NCI-H69 (cell line): ENCODE data around the gene MAGI2.

Experiments
- DNase-seq: peaks from one replicate; lab custom pipeline; 2025; lab: John Stamatoyannopoulos, UW

The MAGI2 gene

GRCh38 chr7:78420001-78420400 lies 1033.5 kb downstream of the MAGI2 start:
- peak; percentile 43 for DNase-seq

DNA sequence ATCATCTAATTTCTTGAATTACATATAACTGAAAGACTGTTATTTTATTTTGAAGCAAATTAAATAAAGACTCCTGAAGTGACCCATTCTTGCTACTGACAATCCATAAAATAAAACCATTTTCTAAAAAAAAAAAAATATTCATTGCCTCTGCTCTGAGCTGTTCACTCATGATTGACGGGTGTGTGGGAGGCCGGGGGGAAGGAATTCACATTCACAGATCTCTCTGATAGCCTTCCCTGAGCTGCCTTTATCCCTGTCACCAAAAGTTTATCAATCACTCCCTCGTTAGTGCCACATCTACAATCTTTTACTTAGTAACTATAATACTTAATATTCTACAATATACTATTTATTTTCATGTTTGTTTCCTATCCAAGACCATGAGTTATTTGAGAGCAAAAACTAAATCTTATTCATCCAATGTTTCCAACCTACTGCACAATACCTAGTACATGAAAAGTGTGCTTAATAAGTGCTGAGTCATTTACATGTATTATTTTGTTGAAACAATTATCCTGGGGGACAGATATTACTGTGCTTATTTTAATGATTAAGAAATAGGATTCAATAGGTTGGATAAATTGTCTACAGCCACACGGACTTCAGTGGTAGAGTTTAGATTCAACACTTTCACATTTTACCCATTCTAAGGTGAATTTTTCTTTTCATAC lies 1036.2 kb downstream of the MAGI2 start:
- no peak for DNase-seq

DNA sequence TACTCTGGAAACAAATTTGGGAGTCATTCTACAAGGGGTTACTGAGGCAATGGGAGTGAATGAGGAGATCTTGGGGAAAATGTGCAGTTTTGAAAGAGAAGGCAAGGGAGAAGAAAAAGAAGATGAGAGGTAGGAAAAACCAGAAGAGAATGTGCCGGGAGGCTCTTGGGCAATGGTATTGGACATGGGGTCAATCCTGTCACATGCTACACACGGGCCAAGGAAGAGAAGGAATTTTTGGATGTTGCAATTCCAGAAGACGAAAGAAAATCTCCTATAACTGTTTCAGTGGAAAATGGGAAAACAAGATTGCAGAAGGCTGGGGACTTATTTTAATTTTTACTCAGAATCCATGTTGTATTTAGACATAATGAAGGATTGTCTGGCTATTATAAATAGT lies 1039.9 kb downstream of the MAGI2 start:
- DNase-seq, result no peak

DNA sequence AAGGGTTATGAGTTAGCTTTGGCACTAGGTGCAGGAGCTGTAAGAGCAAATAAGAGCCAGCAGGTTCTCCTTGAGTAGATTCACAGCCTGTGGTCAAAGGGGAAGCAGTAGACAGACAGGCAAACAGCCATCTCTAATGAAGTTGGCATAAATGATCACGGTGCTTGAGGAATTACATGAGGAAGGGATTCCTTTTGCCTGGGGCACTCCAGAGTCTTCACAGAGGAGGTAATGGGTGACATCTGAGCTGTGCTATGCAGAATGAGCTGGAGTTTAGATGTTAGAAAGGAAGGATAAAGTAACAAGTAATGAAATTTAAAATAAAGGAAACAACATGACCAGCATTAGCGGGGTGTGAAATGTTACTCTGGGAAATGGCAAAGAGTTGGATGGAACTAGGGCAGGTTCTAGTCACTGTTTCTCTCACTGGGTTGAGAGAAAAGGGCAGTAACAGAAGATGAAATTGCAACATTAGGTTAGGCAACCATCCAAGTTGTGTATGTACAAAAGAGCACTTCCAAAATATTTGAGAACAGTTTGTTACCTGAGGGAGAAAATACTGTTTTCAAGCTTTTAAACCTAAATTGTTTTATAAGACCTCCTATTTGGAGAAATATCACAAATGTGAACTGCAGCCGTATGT lies 1041.1 kb downstream of the MAGI2 start:
- DNase-seq, result peak; percentile 81

DNA sequence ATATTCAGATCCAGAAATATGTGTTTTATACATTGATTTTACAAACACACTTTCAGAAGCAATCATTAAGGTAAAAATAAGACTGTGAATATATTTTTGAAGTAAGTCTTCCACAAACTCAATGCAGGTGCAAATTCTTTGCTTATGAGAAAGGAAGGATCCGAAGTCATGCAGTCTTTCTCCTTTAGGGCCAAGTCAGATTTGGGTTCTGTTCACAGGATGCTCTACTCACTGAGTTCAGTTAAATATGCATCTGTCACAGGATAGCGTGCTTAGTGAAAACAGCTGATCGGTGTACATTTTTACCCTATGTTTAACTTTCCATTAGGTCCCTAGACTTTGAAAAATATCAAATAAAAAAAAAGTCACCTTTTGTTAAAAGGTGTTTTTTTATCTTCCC lies 1046.4 kb downstream of the MAGI2 start:
- DNase-seq, result no peak

DNA sequence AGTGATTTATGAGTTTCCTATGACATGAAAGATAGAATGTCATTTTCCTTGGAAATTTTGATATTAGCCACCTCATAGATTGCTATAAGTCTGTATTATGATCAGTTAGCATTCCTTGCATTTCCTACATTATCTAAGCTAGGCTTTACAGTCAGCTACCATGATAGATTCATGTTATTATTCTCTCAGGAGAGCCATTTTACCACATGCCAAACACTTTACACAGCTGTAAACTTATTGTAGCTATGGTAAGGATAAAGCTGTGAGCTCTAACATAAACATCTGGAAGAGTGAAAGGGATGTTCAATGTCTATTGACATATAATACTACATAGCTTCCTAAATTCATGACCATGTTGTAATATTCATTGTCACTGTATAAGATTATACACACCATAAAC lies 1046.9 kb downstream of the MAGI2 start:
- no peak for DNase-seq

GRCh38 chr7:78402096-78402495 lies 1051.4 kb downstream of the MAGI2 start:
- DNase-seq, result no peak

DNA sequence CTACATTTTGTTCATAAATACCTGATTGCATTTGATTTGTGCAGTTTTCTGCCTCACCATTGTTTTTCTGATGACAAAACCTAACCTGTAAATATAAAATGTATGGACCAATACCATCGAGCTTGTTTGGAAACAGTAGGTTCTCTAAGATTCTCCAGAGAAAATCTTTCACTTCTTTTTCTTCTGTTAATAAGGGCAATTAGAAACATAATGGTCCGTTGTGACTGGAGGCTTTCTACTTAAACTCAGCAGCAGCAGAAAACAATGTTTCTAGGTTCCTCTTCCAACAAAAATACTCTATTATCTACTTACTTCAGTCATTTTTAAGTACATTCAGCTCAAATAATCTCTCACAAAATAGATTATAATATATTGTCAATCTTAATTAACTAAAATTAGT lies 1053.4 kb downstream of the MAGI2 start:
- peak; percentile 14 for DNase-seq

DNA sequence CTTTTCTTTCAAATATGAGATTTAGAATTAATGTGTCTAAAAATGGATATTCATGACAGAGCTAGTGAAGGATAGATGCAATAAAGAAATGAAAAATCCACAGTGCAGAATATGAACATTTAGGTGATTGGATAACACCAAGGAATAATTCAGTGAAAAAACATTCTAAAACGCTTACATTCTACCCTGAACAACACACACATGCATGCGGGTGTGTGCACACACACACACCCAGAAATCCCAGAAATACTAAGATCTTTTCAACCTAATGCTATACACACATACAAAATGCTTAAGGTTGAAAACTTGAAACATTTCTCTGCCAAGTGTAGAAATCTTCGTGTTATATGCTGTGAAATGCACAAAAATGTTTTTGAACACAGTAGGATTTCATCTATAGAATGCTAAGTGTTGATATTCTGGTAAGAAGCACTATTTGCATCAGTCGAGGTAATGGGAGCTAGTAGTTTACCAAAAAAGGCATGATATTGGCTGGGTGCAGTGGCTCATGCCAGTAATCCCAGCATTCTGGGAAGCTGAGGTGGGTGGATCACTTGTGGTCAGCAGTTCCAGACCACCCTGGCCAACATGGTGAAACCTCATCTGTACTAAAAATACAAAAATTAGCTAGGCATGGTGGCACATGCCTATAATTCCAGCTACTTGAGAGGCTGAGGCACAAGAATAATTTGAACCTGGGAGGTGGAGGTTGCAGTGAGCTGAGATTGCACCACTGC lies 1054.3 kb downstream of the MAGI2 start:
- no peak for DNase-seq

- peak; percentile 57 for DNase-seq
Measured at GRCh38 chr7:78398576-78398975, 1054.9 kb downstream of the MAGI2 start.

DNA sequence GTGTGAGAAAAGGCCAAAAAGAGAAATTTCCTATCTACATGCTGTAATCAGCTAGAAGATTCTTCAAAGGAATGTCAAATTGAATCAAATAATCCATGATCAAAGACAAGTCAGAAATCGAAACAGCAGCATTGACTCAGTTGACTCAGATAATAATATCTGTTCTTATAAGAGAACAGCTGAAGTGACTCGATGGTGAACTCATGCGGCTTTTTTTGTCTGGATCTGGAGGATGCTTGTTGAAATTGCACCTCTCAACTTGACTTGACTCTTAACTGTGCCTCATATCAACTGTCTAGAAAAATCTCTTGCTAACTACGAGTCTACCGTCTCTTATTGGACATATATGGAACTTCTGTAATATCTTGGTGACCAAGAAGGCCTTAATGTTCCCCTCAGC lies 1055.4 kb downstream of the MAGI2 start:
- DNase-seq, result no peak

DNA sequence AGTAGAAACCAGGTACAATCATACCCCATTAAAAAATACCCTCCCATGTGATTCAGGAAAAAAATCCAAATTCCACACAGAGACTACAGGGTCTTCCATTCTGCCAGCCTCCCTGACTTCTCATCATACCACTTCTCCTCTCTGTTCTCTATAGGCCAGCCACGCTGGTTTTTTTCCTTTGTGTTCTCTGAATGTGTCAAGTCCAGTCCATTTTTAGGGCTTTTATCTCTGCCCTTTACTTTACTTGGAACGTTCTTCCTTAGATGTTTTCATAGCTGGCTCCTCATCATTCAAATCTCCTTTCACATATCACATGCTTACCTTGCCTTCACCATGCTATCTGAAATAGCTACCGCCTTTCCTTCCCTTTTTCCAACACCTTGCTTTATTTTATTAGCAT lies 1057.3 kb downstream of the MAGI2 start:
- no peak for DNase-seq

DNA sequence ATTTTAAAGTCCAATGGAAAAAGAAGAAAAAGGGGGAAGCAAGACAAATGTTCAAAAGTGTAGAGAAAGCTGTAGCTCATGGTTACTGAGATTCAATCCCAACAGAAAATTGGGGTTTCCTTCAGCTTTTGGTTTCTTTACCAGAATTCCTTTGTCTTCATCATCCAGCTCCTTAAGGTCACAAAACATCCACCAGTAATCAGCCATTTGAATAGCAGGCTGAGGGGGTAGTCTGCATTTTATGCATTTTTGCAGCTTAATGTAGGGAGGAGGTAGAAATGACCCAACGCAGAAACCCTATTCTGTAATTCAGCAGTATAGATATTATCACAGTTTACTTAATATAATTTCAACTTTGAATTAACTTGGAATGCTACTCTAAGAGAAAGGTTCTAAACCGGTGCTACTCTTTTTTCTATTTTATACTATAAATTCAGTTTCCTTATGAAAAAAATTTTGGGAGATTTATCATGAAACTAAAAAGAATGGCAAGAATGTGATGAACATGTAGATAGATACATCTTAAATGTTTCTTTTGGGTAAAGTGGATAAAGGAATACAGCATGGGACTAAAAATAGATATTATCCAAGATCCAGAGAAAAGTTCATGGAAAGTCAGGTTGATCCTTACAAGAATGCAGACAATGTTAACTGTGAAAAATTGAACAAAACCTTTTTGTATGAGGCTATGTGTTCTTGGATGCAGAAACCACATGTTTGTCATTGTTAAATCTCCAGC lies 1058.0 kb downstream of the MAGI2 start:
- no peak for DNase-seq

GRCh38 chr7:78389022-78389421 lies 1064.4 kb downstream of the MAGI2 start:
- DNase-seq, result peak; percentile 16

DNA sequence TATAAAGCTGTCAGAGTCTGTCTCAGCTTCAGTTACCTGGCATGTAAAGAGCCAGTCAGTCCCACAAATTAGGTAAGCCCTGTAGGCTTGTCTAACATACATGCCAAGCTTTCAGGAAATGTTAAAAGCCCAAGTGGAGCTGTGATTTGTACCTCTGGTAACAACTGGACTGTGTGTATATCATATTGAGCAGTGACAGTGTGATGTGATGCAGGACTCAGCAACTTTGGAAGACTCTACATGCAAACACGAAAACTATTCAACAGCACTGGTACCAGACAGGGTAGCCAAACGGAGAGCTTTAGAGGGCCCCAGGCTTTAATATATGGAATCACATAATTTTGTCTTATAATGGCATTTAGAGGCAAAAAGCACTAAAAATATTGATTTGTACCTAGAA lies 1066.9 kb downstream of the MAGI2 start:
- peak; percentile 31 for DNase-seq

- peak; percentile 57 for DNase-seq
Measured at GRCh38 chr7:78383096-78383880, 1070.2 kb downstream of the MAGI2 start.

DNA sequence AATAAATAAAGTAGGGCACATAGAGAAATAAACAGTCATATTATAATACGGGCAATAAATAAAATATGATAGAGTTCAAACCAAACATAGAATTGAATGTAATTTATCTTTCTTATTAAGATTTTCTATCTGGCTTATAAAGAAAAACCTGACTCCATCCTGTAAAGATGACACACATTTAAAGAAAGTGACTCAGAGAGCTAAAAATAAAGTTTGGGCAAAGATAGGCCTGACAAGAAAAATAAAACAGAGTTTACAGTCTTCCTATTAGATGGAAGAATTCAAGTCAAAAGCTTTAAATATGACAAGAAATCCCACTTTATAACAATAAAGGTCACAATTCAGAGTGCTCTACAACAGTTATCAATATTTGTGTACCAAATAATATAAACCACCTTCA lies 1074.3 kb downstream of the MAGI2 start:
- DNase-seq, result no peak

DNA sequence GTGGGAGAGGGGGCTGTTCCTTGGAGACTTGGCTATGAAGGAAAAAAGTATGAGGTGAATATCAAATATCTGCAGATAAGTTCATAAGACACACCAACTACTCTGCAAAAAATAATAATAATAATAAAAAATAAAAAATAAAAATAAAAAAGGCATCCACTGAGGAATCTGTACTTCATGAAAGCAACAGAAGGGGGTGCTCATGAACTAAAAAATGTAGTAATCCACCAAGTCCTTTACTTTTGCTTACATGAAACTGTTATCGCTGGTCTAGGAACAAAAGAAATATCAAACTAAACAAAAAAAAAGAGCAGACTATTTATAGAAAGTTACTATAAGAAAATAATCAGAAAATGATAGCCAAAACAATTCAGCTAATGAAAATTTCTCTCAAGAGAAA lies 1075.9 kb downstream of the MAGI2 start:
- DNase-seq, result peak; percentile 10

- peak; percentile 65 for DNase-seq
Measured at GRCh38 chr7:78370936-78371335, 1082.5 kb downstream of the MAGI2 start.

DNA sequence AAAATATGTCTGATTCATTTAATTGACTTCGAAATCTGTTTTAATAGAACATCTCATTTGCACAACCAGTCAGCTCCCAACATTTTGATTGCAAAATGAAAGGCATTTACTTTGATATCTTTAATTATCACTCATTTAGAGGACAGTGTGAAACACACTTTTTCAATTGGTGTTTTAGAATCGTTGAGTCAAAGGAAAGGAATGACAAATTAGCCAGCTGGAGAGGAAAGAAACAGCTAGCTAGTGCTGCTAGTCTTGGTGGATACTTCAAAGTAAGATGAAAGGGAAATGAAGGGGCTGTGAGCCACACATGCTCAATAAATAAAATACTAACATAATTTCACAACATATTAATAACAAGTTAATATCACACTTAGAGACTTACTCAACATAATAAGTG lies 1084.7 kb downstream of the MAGI2 start:
- DNase-seq, result peak; percentile 9

DNA sequence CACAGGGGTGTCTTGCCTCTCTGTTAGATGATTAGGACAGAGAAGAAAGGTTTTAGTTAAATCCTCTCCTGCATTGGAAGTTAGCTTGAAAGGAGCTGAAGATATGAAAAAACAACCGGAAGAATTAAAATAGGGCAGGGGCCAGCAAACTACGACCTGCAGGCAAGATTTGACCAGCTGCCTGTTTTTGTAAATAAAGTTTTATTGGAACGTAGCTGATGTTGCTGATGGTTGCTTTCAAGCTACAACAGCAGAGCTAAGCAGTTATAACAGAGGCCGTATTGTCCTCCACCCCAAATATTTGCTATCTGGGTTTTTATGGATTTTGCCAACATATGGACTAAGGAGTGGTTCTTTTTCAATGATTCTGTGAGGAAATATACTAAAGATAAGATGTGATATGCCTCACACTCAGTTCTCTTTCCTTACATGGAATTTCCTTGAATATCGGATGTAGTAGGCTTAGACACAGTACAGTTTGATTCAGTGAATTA lies 1086.1 kb downstream of the MAGI2 start:
- peak; percentile 32 for DNase-seq

- peak; percentile 14 for DNase-seq
Measured at GRCh38 chr7:78363866-78364265, 1089.6 kb downstream of the MAGI2 start.
